ENCODE data around the gene CRTAC1.
A peak's percentile ranks its signal among the peaks of the same experiment; 100 is the strongest.

Gene CRTAC1

DNA sequence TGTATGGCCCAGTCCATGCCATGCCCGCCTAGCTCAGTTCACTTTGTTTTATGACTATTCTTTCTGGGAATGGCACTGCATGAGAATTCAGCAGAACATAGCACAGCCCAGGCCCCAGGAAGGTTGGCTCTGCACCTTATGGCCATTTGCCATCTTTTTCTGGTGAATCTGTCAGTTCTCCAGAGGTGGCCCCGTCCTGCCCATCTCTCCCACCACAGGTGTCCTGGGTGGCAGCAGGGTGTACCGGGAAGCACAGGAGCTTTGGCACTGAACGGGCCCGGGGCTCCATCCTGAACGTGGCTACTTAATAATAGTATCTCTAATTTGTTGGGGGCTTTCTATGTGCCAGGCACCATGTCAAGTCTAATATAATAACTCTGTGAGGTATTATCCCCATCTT is 156.1 kb downstream of the CRTAC1 start (continued):
- TF ChIP-seq, protein P1, sequence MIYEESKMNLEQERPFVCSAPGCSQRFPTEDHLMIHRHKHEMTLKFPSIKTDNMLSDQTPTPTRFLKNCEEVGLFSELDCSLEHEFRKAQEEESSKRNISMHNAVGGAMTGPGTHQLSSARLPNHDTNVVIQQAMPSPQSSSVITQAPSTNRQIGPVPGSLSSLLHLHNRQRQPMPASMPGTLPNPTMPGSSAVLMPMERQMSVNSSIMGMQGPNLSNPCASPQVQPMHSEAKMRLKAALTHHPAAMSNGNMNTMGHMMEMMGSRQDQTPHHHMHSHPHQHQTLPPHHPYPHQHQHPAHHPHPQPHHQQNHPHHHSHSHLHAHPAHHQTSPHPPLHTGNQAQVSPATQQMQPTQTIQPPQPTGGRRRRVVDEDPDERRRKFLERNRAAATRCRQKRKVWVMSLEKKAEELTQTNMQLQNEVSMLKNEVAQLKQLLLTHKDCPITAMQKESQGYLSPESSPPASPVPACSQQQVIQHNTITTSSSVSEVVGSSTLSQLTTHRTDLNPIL (CRISPR knock-in tag; IDR thresholded peaks at IDR 0.05; ENCODE audit: low read depth): no peak
- TF ChIP-seq ISL1 (CRISPR knock-in tag; IDR thresholded peaks at IDR 0.05): no peak
- TF ChIP-seq ZFP30 (CRISPR knock-in tag; IDR thresholded peaks at IDR 0.05): no peak
- TF ChIP-seq, protein P2, sequence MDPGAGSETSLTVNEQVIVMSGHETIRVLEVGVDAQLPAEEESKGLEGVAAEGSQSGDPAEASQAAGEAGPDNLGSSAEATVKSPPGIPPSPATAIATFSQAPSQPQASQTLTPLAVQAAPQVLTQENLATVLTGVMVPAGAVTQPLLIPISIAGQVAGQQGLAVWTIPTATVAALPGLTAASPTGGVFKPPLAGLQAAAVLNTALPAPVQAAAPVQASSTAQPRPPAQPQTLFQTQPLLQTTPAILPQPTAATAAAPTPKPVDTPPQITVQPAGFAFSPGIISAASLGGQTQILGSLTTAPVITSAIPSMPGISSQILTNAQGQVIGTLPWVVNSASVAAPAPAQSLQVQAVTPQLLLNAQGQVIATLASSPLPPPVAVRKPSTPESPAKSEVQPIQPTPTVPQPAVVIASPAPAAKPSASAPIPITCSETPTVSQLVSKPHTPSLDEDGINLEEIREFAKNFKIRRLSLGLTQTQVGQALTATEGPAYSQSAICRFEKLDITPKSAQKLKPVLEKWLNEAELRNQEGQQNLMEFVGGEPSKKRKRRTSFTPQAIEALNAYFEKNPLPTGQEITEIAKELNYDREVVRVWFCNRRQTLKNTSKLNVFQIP (CRISPR knock-in tag; IDR thresholded peaks at IDR 0.05; ENCODE audit: borderline replicate concordance, low read depth): no peak

DNA sequence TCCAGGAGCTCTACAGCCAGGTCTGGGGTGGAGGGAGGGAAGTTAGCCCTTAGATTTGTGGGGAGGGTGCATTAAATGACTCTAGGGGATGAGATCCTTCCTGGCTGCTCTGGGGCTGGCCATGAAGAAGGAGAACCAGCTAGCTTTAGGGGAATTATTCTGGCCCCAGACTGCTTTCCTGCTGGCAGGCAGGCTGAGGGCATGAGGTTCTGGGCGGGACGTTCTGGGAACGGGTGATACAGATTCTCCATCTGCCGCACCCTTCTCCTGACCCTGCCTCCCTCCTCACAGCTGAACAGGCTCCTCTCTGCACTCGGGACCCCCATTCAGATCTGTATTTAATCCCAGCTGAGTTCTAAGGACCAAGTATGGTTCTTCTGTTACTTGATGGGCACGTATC is 156.9 kb downstream of the CRTAC1 start:
- ATAC-seq: no peak

DNA sequence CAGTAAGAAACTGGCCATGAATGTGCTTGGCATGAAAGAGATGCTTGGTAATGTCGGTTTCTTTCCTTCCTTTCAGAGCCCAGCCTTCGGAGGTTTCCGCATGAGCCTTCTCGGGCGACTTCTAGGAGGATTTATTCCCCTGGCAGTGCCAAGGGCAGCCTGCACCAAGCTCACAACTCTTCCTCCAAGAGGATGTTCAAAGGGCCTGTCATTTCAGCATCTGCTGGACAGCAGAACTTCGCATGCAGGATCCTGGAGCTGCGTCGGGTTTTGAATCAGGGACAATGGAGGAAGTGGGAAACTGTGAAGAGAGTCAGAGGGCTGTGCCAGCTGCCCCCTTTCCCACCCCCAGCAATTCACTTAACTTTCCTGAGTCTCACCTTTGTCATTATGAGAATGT is 159.4 kb downstream of the CRTAC1 start:
- TF ChIP-seq TOX (CRISPR knock-in tag; IDR thresholded peaks at IDR 0.05; ENCODE audit: borderline replicate concordance): no peak
- no peak for TF ChIP-seq TCF4 (CRISPR knock-in tag; IDR thresholded peaks at IDR 0.05; ENCODE audit: borderline replicate concordance)
- no peak for TF ChIP-seq RARB (CRISPR knock-in tag; IDR thresholded peaks at IDR 0.05)
- TF ChIP-seq ZFP3 (CRISPR knock-in tag; IDR thresholded peaks at IDR 0.05): no peak
- no peak for TF ChIP-seq ZNF8 (CRISPR knock-in tag; IDR thresholded peaks at IDR 0.05)
- TF ChIP-seq, protein P1 (CRISPR knock-in tag; IDR thresholded peaks at IDR 0.05; ENCODE audit: low read depth): no peak
- no peak for TF ChIP-seq ZC3H10 (CRISPR knock-in tag; IDR thresholded peaks at IDR 0.05)
- no peak for TF ChIP-seq ISL1 (CRISPR knock-in tag; IDR thresholded peaks at IDR 0.05)
- no peak for TF ChIP-seq SNAI2 (CRISPR knock-in tag; IDR thresholded peaks at IDR 0.05)
- TF ChIP-seq CSDC2 (CRISPR knock-in tag; IDR thresholded peaks at IDR 0.05): no peak
- TF ChIP-seq GLIS3 (CRISPR knock-in tag; IDR thresholded peaks at IDR 0.05): no peak
- no peak for TF ChIP-seq ZNF565 (CRISPR knock-in tag; conservative IDR thresholded peaks at IDR 0.05; ENCODE audit: low read depth)
- no peak for TF ChIP-seq OSR1 (CRISPR knock-in tag; IDR thresholded peaks at IDR 0.05)
- ATAC-seq: no peak

More for the DNA sequence above, 156.9 kb downstream of the CRTAC1 start:
- TF ChIP-seq ISL1 (CRISPR knock-in tag; IDR thresholded peaks at IDR 0.05) (no peak), ARNTL (CRISPR knock-in tag; IDR thresholded peaks at IDR 0.05; ENCODE audit: borderline replicate concordance, low read depth) (no peak), OSR1 (CRISPR knock-in tag; IDR thresholded peaks at IDR 0.05) (no peak), ZFP3 (CRISPR knock-in tag; IDR thresholded peaks at IDR 0.05) (no peak), ESRRG (CRISPR knock-in tag; IDR thresholded peaks at IDR 0.05) (no peak), PPARA (CRISPR knock-in tag; IDR thresholded peaks at IDR 0.05; ENCODE audit: borderline replicate concordance) (no peak)
- TF ChIP-seq, protein P2 (CRISPR knock-in tag; IDR thresholded peaks at IDR 0.05; ENCODE audit: borderline replicate concordance, low read depth): no peak

DNA sequence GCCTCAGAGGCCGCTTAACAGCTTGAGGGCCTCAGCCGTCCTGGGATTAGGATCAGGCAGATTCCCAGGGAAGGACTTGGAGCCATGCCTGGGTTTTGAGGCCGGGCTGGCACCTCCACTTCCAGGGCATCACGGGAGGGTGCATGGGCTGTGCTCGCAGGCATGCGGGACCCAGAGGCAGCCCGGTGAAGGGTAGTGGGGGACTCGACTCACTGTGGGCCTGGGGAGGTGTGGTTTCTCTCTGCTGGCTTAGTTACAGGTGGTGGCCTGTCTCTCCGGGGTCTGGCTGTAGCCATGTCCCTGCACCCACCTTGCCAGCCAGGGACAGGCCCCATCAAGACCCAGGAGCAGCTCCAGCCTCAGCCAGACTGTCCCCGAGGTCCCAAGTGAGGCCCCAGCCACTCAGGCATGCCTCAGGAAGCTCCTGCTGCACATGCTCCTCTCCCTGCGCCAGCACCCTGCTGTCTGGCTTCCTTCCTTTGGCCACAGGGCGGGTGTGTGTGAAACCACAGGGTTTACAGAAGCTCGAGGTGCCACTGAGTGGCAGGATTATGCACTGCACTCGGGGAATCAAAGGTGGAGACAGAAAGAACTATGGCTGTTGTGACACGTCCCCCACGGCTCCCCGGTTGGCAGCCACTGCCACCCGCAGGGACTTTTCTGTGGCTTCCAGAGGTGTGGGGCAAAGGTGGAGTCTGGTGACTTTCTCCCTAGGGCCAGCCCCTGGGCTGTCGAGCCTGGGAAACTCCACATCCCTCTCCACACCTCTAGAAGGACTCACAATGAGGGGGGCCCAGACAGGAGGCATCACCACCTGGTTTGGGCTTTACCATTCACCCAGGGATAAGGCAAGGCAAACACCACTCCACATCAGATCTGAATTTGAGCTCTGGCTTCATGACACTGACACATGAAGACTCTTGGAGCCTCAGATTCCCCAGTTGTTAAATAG is 161.1 kb downstream of the CRTAC1 start:
- ATAC-seq: peak; percentile 97
- peak; percentile 82 for TF ChIP-seq ZFP3 (CRISPR knock-in tag; IDR thresholded peaks at IDR 0.05)
- no peak for TF ChIP-seq TCF4 (CRISPR knock-in tag; IDR thresholded peaks at IDR 0.05; ENCODE audit: borderline replicate concordance)
- TF ChIP-seq, protein P3, sequence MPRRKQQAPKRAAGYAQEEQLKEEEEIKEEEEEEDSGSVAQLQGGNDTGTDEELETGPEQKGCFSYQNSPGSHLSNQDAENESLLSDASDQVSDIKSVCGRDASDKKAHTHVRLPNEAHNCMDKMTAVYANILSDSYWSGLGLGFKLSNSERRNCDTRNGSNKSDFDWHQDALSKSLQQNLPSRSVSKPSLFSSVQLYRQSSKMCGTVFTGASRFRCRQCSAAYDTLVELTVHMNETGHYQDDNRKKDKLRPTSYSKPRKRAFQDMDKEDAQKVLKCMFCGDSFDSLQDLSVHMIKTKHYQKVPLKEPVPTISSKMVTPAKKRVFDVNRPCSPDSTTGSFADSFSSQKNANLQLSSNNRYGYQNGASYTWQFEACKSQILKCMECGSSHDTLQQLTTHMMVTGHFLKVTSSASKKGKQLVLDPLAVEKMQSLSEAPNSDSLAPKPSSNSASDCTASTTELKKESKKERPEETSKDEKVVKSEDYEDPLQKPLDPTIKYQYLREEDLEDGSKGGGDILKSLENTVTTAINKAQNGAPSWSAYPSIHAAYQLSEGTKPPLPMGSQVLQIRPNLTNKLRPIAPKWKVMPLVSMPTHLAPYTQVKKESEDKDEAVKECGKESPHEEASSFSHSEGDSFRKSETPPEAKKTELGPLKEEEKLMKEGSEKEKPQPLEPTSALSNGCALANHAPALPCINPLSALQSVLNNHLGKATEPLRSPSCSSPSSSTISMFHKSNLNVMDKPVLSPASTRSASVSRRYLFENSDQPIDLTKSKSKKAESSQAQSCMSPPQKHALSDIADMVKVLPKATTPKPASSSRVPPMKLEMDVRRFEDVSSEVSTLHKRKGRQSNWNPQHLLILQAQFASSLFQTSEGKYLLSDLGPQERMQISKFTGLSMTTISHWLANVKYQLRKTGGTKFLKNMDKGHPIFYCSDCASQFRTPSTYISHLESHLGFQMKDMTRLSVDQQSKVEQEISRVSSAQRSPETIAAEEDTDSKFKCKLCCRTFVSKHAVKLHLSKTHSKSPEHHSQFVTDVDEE (CRISPR knock-in tag; IDR thresholded peaks at IDR 0.05): 0 out of 2 replicates have a peak, but pooled peaks have one; percentile 19
- TF ChIP-seq, protein P4, sequence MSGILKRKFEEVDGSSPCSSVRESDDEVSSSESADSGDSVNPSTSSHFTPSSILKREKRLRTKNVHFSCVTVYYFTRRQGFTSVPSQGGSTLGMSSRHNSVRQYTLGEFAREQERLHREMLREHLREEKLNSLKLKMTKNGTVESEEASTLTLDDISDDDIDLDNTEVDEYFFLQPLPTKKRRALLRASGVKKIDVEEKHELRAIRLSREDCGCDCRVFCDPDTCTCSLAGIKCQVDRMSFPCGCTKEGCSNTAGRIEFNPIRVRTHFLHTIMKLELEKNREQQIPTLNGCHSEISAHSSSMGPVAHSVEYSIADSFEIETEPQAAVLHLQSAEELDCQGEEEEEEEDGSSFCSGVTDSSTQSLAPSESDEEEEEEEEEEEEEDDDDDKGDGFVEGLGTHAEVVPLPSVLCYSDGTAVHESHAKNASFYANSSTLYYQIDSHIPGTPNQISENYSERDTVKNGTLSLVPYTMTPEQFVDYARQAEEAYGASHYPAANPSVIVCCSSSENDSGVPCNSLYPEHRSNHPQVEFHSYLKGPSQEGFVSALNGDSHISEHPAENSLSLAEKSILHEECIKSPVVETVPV (CRISPR knock-in tag; IDR thresholded peaks at IDR 0.05): no peak
- no peak for TF ChIP-seq CSDC2 (CRISPR knock-in tag; IDR thresholded peaks at IDR 0.05)

Measured in SK-N-SH treated with all-trans-retinoic acid at 6 μM for 48 hours (cell line).